CD4-positive, alpha-beta T cell treated with Interleukin-4 for 1 hour (primary cell): ENCODE results near the gene SET.
"Not testable (repeated sequence)": the region's sequence is repeated elsewhere in the genome, so short reads cannot be mapped to it uniquely, and the experiment has no call there.

Source experiments
- DNase-seq, 2 donors: peaks; one replicate each; pipeline ENCODE4 v3.0.0-alpha.2; 2020 to 2022

Gene SET

GRCh38 chr9:128689293-128689774, 312 bp downstream of the SET start:
- no peak for DNase-seq

- peak; percentile 55 to 70 for DNase-seq
These were observed 1.0 kb downstream of the SET start for GRCh38 chr9:128689820-128690683.

- no peak for DNase-seq
These were observed 1.6 kb downstream of the SET start for GRCh38 chr9:128690684-128691034.

- not testable (repeated sequence) for DNase-seq
These were observed 4.7 kb downstream of the SET start for GRCh38 chr9:128693738-128694137.

- no peak for DNase-seq
These were observed 5.3 kb downstream of the SET start for GRCh38 chr9:128694344-128694743.

GRCh38 chr9:128696923-128697707, 8.1 kb downstream of the SET start:
- no peak for DNase-seq

GRCh38 chr9:128699096-128699795, 10.2 kb downstream of the SET start:
- not testable (repeated sequence) for DNase-seq

- no peak for DNase-seq
These were observed 12.3 kb downstream of the SET start for GRCh38 chr9:128701227-128701854.

- peak; percentile 80 to 84 for DNase-seq
These were observed 13.5 kb downstream of the SET start, which contains the start of gene PKN3 for GRCh38 chr9:128702445-128702948. TSS of gene PKN3 (plus strand) at chr9:128702503. CDS start at chr9:128702916, 413 bp downstream.

- peak in 1 of 2 donors; percentile 10 for DNase-seq
These were observed 14.1 kb downstream of the SET start for GRCh38 chr9:128702949-128703615.

GRCh38 chr9:128703616-128704355, 14.8 kb downstream of the SET start:
- no peak for DNase-seq

- DNase-seq, result no peak
These were observed 15.3 kb downstream of the SET start for GRCh38 chr9:128704356-128704670.

GRCh38 chr9:128705051-128705965, 16.3 kb downstream of the SET start:
- DNase-seq, result no peak

GRCh38 chr9:128706045-128706444, 17.0 kb downstream of the SET start:
- DNase-seq, result no peak

GRCh38 chr9:128706671-128707381, 17.8 kb downstream of the SET start:
- DNase-seq, result no peak

GRCh38 chr9:128707446-128707845, 18.4 kb downstream of the SET start:
- DNase-seq, result no peak

- no peak for DNase-seq
These were observed 23.7 kb downstream of the SET start for GRCh38 chr9:128712451-128713410.

GRCh38 chr9:128713411-128713780, 24.4 kb downstream of the SET start:
- DNase-seq, result no peak
